Fibroblast of skin of right biceps (primary cell): ENCODE data around the gene CDH22.

ENCODE experiments used
- DNase-seq: peaks from one replicate; pipeline ENCODE4 v3.0.0-alpha.2; 2013

The CDH22 gene

GRCh38 chr20:46233701-46234100, 74.6 kb downstream of the CDH22 start:
- DNase-seq, result no peak

GRCh38 chr20:46232539-46232938, 75.8 kb downstream of the CDH22 start:
- DNase-seq, result no peak

- DNase-seq, result peak; percentile 20
These were observed 77.5 kb downstream of the CDH22 start for GRCh38 chr20:46230801-46231282.

GRCh38 chr20:46230106-46230491, 78.2 kb downstream of the CDH22 start:
- DNase-seq, result no peak

- no peak for DNase-seq
These were observed 78.7 kb downstream of the CDH22 start for GRCh38 chr20:46229478-46230105.

GRCh38 chr20:46228670-46229069, 79.6 kb downstream of the CDH22 start:
- no peak for DNase-seq

GRCh38 chr20:46227272-46227767, 81.0 kb downstream of the CDH22 start:
- DNase-seq, result no peak

GRCh38 chr20:46226602-46227001, 81.7 kb downstream of the CDH22 start:
- peak; percentile 7 for DNase-seq

- no peak for DNase-seq
These were observed 85.7 kb downstream of the CDH22 start for GRCh38 chr20:46222521-46223007.

GRCh38 chr20:46221256-46221833, 87.0 kb downstream of the CDH22 start:
- no peak for DNase-seq

GRCh38 chr20:46220455-46221207, 87.7 kb downstream of the CDH22 start:
- no peak for DNase-seq

GRCh38 chr20:46219920-46220319, 88.4 kb downstream of the CDH22 start:
- DNase-seq, result no peak

- no peak for DNase-seq
These were observed 89.1 kb downstream of the CDH22 start for GRCh38 chr20:46219190-46219589.

GRCh38 chr20:46218656-46219055, 89.6 kb downstream of the CDH22 start:
- no peak for DNase-seq

GRCh38 chr20:46217583-46217982, 90.7 kb downstream of the CDH22 start:
- DNase-seq, result no peak

- no peak for DNase-seq
These were observed 91.4 kb downstream of the CDH22 start for GRCh38 chr20:46216770-46217464.

GRCh38 chr20:46215913-46216707, 92.2 kb downstream of the CDH22 start:
- peak; percentile 73 for DNase-seq

GRCh38 chr20:46214824-46215488, 93.3 kb downstream of the CDH22 start:
- peak; percentile 53 for DNase-seq

- peak; percentile 15 for DNase-seq
These were observed 94.1 kb downstream of the CDH22 start for GRCh38 chr20:46213946-46214823.

GRCh38 chr20:46212876-46213275, 95.4 kb downstream of the CDH22 start:
- DNase-seq, result no peak

GRCh38 chr20:46212252-46212651, 96.0 kb downstream of the CDH22 start:
- DNase-seq, result no peak
